HG02798 (cell line): ENCODE measurements around the gene ST6GALNAC3.
A peak's percentile ranks its signal among the peaks of the same experiment; 100 is the strongest.
"Not testable (repeated sequence)": the region's sequence is repeated elsewhere in the genome, so short reads cannot be mapped to it uniquely, and the experiment has no call there.

Experiments used
- ATAC-seq: cut with Tn5 transposase; IDR thresholded peaks from one replicate; pipeline ENCODE4 v1.9.1; 2021; ENCODE audit warnings: mild to moderate bottlenecking; ENCODE audit not compliant: unreplicated experiment, poor library complexity

ST6GALNAC3 gene

DNA sequence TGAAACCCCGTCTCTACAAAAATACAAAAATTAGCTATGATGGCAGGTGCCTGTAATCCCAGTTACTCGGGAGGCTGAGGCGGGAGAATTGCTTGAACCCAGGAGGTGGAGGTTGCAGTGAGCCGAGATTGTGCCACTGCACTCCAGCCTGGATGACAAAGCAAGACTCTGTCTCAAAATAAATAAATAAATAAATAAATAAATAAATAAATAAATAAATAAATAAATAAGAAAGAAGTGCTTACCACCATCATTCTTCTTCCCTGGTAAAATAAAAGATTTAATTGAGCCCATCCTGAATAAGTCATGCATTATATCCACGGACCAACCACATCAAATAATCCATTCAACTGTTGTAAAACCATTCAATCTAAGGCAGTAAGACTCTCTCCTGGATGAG lies 578.3 kb downstream of the ST6GALNAC3 start:
- ATAC-seq, result not testable (repeated sequence)

DNA sequence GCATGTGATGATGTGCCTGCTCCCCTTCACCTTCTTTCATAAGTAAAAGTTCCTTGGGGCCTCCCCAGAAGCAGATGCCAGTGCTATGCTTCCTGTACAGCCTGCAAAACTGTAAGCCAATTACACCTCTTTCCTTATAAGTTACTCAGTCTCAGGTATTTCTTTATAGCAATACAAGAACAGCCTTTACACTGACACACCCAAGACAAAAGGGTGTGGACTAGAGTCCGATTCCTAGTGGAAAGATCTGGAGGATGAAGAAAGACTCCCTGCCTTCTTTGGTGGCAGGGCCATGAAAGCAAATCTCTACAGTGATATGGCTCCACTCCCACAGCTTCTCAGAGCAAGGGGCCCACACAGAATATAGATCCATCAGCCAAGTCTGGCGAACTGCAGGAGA lies 583.1 kb downstream of the ST6GALNAC3 start:
- ATAC-seq, result no peak

DNA sequence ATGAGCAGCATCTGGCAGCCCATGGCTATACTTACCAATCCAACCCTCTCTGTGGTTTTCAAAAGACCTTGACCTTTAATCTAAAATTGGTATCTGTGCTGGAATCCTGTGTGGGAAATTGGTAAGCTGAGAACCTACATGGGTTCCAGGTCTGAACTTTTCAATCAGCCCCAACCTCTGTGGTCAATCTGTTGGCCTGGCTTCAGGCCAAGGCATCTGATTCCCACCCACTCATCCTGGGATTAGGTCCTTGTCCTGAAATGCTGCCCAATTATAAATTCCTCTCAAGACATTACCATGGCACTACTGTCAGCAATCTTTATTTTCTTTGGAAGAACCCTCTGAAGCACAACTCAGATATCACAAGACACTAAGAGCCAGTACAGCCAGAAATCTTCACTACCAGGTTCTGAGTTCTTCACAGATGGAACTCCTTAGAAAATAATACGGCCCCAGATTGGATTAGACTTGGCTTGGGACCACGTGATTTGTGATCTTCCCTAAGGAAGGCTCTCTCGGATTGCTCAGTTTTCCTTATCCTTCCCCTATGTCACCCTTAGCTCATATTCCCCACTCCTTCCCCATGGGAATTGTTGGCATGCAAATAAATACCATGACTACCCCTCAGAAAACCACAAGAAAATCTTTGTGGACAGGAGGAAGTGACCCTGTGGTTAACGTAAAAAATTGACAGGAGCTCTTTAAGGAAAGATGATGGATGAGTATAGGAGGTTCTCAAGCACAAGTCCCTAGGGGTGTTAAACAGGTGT lies 584.8 kb downstream of the ST6GALNAC3 start:
- ATAC-seq, result no peak

DNA sequence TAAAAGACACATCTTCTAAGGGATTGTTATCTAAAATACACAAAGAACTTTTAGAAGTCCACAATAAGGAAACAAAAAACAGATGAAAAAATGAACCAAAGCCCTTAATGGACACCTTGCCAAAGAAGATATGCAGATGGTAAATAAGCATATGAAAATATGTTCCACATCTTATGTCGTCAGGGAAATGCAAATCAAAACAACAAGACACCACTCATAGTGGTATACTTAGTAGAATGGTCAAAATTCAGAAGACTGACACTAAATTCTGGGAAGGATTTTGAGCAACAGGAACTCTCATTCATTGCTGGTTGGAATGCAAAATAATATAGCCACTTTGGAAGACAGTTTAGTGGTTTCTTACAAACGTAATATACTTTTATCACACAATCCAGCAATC lies 587.0 kb downstream of the ST6GALNAC3 start:
- no peak for ATAC-seq

DNA sequence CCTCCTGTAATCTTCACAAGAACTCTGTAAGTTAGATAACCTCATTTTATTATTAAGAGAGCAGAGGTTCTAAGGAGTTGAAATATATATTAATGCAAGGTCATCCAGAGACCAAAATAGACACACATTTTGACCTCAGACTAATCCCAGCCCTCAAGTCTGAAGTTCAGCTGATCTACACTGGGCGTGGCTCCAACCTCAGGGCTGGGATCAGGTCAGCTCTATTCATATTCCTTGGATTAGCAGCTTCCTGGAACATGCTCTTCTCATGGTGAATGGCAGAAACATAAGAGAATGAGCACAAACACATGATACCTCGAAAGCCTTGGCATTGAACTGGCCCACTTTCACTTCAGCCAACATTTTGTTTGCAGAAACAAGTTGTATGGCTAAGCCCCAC lies 592.0 kb downstream of the ST6GALNAC3 start:
- no peak for ATAC-seq

DNA sequence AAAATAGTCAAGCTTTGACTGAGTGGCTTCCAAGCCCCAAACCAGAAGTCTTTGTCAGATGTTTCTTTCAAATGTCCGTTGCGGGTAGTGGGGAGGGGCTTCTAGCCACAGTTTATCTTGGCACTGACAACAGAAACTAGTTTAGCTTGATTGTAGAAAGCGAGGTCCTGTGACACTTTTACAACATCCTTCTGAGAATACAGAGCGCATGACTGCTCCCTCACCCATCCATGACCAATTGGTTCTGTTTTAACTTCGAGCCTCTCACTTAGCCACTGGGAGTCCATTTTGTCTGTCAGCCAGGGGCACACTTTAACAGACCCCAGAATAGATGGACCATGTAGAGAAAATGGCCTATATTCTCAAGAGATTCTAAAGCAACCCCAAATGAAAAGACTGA lies 593.5 kb downstream of the ST6GALNAC3 start:
- peak; percentile 81 for ATAC-seq

DNA sequence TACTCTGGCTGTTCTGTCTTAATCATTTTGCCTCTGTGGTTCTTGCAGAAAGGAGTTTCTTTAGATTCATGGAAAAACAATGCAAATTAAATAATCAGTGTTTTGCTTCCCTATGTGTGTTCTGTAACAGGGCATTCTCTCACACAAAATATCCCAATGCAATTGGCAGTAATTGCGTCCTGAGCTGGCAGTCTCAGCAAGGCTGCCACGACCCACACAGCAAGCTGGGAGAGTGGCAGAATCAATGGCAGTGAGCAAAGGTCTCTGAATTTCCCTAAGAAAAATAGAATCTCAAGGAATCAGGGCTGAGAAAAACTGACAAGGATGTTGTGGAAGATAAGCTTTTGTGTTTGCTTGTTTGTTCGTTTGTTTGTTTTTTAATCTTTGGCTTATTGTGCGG lies 594.6 kb downstream of the ST6GALNAC3 start:
- ATAC-seq, result no peak

DNA sequence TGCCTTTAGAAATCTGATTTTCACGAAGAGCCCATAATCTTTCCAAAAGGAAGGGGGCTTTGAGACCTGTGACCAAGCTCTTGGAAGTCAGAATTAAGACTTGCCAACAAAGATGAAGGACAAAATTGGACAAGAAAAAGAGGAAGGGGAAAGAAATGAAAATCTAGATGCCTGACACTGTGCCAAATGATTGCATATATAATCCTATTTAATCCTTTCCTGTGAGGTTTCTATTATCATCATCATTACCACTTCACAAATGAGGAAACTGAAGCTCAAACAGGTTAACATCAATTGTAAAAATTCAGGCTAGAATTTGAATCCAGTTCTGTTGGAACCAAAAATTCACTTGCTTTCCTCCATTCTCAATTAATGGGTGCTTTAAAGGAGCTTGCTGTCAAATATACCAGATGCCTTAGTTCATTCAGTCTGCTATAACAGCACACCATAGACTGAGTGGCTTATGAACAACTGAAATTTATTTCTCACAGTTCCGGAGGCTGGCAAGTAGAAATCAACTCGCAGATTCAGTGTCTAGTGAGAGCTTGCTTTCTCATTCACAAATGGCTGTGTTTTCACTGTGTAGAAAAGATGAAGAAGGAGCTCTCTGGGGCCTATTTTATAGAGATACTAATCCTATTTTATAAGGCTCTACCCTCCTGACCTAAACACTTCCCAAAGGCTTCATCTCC lies 595.2 kb downstream of the ST6GALNAC3 start:
- no peak for ATAC-seq

DNA sequence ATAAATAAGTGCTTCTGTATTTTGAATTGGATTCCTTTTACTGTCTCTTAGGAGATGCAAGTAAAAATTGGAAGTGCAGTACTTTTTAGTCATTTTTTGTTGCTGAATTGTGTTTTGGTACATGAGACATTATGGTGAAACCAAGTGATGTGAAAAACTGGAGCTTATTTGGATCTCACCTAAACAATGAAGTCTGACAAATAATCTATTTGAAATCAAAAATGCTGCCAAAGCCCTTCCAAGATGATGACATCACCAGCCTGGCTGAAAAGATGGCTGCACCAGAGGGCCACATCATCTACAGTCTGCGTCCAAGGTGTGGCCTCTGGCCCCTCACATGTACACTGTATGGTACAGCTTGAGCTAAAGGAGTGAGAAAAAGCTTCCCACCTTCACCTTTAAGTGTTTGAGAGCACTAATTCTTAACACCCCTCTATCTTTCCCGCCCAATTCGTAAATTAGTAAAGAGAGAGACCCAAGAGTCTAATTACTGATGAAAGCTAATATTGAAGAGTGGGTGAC lies 600.2 kb downstream of the ST6GALNAC3 start:
- ATAC-seq, result no peak

DNA sequence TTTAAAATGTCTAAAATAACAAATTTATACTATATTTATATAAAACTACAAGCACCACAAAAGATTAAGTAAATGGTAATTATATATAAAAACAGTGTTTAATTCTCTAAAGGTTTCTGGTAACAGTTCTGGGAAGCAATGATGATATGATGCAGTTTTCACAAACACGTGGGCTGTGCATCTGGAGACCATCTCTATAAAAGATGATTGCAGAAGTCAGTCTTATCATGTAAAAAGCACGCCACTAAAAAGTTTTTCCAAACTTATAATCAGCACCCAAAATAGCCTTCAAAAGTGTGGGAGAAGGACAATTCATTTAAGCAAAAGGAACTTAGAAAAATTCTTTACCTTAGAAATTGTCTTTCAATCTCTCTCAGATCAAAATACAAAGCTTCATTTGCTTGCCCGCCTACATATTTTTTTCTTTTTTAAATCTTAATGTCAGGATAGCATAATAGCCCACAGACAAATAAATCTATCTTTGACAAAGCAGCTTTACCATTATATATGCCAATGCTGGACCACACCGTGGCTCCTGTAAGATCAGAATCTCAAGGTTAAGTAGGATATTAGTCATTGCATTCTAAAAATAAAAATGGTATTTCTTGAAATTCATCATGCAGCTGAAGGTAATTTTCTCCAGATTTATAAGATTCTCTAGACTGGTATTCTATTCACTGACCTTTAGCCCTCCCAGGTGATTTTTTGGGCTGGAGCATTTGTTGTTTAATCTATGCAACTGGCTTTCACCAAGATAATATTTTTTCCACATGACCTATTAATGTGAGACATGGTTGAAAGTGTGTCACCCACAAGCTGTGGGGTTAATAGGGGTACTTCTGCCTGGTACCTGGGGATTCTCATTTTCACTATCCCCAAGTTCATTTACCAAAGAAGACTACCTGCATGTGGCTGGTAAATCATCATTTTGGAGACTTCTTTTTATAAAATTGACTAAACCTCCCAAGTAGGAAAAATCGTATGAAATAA lies 603.2 kb downstream of the ST6GALNAC3 start:
- ATAC-seq, result peak; percentile 45

DNA sequence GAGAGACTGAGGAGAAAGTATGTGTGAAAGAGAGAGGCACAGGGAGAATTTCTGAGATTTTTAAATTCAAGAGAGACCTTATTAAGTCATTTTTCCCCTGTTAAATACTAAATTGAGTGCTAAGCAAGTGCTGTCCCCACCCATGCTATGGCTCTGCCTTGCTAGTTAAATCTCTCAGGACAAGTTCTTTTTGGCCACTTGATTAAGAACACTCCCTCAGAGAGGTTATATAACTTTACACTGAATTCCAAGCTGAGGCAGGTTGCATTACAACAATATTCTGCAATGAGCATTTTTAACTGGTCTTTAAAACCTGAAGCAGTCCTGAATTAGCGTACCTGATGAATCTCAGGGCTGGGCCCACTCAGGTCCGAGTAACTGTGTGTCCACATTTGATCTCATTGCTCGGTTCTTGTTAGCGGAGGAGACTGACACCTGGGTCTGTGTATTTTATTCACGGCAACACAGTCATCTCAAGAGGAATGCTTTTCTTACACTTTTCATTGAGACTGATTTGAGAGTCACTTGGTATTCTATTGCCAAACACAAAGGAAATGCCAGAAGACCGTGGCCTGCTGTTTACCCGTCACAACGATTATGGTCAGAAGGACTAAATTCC lies 605.1 kb downstream of the ST6GALNAC3 start:
- ATAC-seq, result no peak

DNA sequence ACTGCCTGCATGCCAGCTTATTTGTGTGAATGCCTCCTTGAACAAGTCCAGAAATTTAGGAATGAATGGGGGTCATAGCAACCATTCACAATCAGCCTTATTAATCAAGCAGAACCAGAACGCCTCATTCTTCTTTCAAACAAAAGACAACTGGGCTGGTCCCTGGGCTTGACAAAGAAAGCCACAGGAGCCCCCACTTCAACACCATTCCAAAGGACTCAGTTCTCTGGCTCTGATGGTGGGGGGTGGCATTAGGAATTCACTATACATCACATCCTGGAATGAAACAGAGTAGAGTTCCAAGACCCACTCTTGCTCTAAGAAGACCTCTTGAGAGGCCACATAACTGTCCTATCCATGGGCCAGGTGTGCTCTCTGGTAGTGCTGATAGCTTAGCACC lies 606.1 kb downstream of the ST6GALNAC3 start:
- no peak for ATAC-seq

DNA sequence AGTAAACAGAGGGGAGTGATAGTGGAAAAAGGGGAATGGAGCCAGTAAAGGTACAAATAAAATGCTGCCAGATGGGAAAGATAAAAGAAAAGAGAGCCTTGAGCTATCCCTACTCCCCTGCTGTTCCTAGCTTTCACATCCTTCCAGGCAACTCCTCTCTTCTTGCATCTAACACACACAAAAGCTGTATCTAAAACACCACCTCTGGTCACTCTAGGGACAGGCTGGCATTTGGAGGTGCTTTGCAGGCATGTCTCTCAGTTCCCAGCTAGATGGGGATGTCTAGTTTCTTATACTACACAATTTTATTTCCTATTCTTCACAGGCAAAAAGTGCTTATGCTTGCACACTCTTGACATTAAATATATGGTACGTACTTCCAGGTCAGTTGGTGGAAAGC lies 607.6 kb downstream of the ST6GALNAC3 start:
- ATAC-seq, result no peak
